Loucy (cell line): ENCODE data around the gene VPS35L.

ENCODE experiments used
- CTCF ChIP-seq: fragments of 200-600 bp; sonication (generic); conservative IDR thresholded peaks from 2 replicates; pipeline ENCODE4 v1.5.1; 2014; ENCODE audit warnings: mild to moderate bottlenecking, antibody characterized with exemption, low read length
- EZH2phosphoT487 ChIP-seq: fragments of 200-600 bp; IDR thresholded peaks from 2 replicates; pipeline ENCODE4 v1.6.1; 2018; ENCODE audit warnings: antibody characterized with exemption, mild to moderate bottlenecking, moderate library complexity, borderline replicate concordance

GRCh38 chr16:19506965-19507364 lies 48.5 kb upstream of the VPS35L start:
- TF ChIP-seq CTCF (no peak), EZH2phosphoT487 (no peak)
